Neutrophil (primary cell): ENCODE measurements around the gene GNG4.
"Not testable (repeated sequence)": the region's sequence is repeated elsewhere in the genome, so short reads cannot be mapped to it uniquely, and the experiment has no call there.

Source experiments
- H3K27ac ChIP-seq: fragments of 200-600 bp; sonication (generic); 2 replicates; pipeline ENCODE4 v1.5.1; 2016; ENCODE audit warnings: mild to moderate bottlenecking, moderate library complexity
- H3K27me3 ChIP-seq: fragments of 200-600 bp; sonication (generic); 2 replicates; pipeline ENCODE4 v1.6.0; 2016; ENCODE audit warnings: mild to moderate bottlenecking
- H3K36me3 ChIP-seq: fragments of 200-600 bp; sonication (generic); 2 replicates; pipeline ENCODE4 v1.5.1; 2017
- H3K4me1 ChIP-seq, 2 experiments: fragments of 200-600 bp in 1 of 2; sonication (generic) in 1 of 2; 1 replicate in 1 of 2; 2 replicates in 1 of 2; pipeline versions ENCODE4 v1.5.1 to v1.6.1; 2013 to 2016; ENCODE audit warnings: low read depth in 1 of 2, low read length in 1 of 2, mild to moderate bottlenecking in 1 of 2, moderate library complexity in 1 of 2; ENCODE audit not compliant: control insufficient read depth in 1 of 2, insufficient read depth in 1 of 2
- H3K4me3 ChIP-seq, 2 experiments: fragments of 200-600 bp in 1 of 2; sonication (generic) in 1 of 2; 1 replicate in 1 of 2; 2 replicates in 1 of 2; pipeline ENCODE4 v1.5.1; 2013 to 2016; ENCODE audit warnings: low read depth in 1 of 2, low read length in 1 of 2, mild to moderate bottlenecking in 1 of 2, moderate library complexity in 1 of 2
- H3K9me3 ChIP-seq: fragments of 200-600 bp; sonication (generic); 2 replicates; pipeline ENCODE4 v1.5.1; 2016
- CTCF ChIP-seq: fragments of 200-600 bp; sonication (generic); IDR thresholded peaks from 2 replicates; pipeline ENCODE4 v1.5.1; 2016; ENCODE audit warnings: antibody characterized with exemption

Gene GNG4

GRCh38 chr1:235597867-235598553, 51.6 kb downstream of the GNG4 start:
- no peaks in the 10 kb centered on the region for H3K36me3 ChIP-seq
- no peak for TF ChIP-seq CTCF
- no peaks in the 10 kb centered on the region for H3K4me1 ChIP-seq
- H3K27me3 ChIP-seq: peaks cover 23% of the 10 kb centered on the region
- no peak overlapping the region for H3K27ac ChIP-seq
- no peak overlapping the region for H3K4me3 ChIP-seq
- H3K9me3 ChIP-seq: no peaks in the 10 kb centered on the region

DNA sequence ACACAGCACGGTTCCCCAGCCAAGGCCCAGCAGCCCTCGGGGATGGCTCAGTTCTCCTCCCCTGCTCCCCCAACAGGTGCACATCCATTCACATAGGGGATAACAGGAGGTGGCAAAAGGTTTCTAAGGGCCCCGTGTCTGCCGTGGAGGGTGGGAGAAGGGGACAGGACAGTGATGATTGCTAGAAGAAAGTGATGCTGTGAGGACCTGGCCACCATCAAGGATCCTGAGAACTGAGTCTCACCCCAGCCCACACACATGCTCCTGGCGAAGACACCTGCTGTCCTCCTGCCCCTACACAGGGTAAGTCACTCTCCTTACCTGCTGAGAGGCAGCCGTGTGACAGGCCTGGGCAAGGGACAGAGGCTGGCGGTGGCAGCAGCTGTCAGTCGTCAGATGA, 54.5 kb downstream of the GNG4 start:
- peaks cover 44% of the 10 kb centered on the region for H3K27me3 ChIP-seq
- no peak for TF ChIP-seq CTCF
- no peaks in the 10 kb centered on the region for H3K4me1 ChIP-seq
- H3K4me3 ChIP-seq: no peak overlapping the region
- H3K27ac ChIP-seq: no peak overlapping the region
- H3K36me3 ChIP-seq: no peaks in the 10 kb centered on the region
- H3K9me3 ChIP-seq: no peaks in the 10 kb centered on the region

GRCh38 chr1:235594281-235594895, 55.2 kb downstream of the GNG4 start:
- not testable (repeated sequence) for H3K4me3 ChIP-seq, H3K36me3 ChIP-seq, H3K9me3 ChIP-seq, H3K27ac ChIP-seq, H3K4me1 ChIP-seq
- peaks cover 44% of the 10 kb centered on the region for H3K27me3 ChIP-seq

- H3K27ac ChIP-seq: no peak overlapping the region
- H3K9me3 ChIP-seq: no peaks in the 10 kb centered on the region
- no peak overlapping the region for H3K4me3 ChIP-seq
- H3K27me3 ChIP-seq: peaks cover 42% of the 10 kb centered on the region
- no peaks in the 10 kb centered on the region for H3K36me3 ChIP-seq
- H3K4me1 ChIP-seq: no peaks in the 10 kb centered on the region
- TF ChIP-seq CTCF: no peak
These were observed 60.6 kb downstream of the GNG4 start for GRCh38 chr1:235588916-235589515.

GRCh38 chr1:235588156-235588555, 61.4 kb downstream of the GNG4 start:
- no peaks in the 10 kb centered on the region for H3K4me1 ChIP-seq
- no peaks in the 10 kb centered on the region for H3K9me3 ChIP-seq
- H3K36me3 ChIP-seq: no peaks in the 10 kb centered on the region
- peaks cover 40% of the 10 kb centered on the region for H3K27me3 ChIP-seq
- H3K4me3 ChIP-seq: no peak overlapping the region
- H3K27ac ChIP-seq: no peak overlapping the region
- no peak for TF ChIP-seq CTCF

DNA sequence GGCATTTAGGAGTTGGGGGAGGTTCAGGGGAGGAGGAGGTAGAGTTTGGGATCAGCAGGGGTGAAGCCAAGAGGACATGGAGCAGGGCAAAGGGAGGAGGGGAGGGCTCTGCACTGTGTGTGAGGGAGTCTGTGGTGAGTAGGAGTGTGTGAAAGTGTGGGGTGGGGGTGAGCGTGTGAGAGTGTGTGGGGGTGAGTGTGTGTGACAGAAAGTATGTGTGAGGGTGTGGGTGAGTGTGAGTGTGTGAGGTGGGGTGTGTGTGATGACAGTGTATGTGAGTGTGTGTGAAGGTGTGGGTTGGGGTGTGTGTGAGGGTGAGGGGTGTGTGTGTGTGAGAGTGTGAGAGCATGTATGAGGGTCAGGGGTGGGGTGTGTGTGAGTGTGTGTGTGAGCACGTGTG, 62.6 kb downstream of the GNG4 start:
- H3K27ac ChIP-seq: no peak overlapping the region
- no peaks in the 10 kb centered on the region for H3K4me1 ChIP-seq
- peaks cover 29% of the 10 kb centered on the region for H3K27me3 ChIP-seq
- H3K4me3 ChIP-seq: no peak overlapping the region
- TF ChIP-seq CTCF: no peak
- no peaks in the 10 kb centered on the region for H3K36me3 ChIP-seq
- no peaks in the 10 kb centered on the region for H3K9me3 ChIP-seq
